Hematopoietic multipotent progenitor cell treated with erythropoietin and hydrocortisone succinate and interleukin-3 and kit ligand, for 8 days (in vitro differentiated cells): ENCODE data around the gene MAML2.

Source experiments
- DNase-seq: peaks from one replicate; pipeline ENCODE4 v3.0.0-alpha.2; 2015

Gene MAML2

DNA sequence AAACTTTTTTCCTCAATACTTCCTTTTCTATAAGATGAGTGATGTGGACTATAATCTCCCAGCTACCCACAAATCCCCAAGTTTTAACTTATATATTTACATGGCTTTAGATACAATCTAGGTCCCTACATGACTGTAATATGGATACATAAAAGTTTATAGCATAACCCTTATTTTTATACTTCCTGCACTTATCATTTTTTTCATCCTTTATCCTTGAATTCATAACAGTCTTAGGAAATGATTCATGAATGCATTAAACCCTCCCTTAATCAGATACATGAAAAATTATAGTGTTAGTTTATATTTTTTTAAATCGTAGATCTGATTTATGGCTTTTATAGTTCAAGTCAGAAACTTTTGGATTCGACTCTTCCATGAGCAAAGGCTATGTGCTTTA, 195.8 kb downstream of the MAML2 start:
- no peak for DNase-seq

- DNase-seq = no peak
Observed at GRCh38 chr11:96146765-96147164, 196.2 kb downstream of the MAML2 start.

GRCh38 chr11:96145163-96145585, 197.8 kb downstream of the MAML2 start:
- no peak for DNase-seq

DNA sequence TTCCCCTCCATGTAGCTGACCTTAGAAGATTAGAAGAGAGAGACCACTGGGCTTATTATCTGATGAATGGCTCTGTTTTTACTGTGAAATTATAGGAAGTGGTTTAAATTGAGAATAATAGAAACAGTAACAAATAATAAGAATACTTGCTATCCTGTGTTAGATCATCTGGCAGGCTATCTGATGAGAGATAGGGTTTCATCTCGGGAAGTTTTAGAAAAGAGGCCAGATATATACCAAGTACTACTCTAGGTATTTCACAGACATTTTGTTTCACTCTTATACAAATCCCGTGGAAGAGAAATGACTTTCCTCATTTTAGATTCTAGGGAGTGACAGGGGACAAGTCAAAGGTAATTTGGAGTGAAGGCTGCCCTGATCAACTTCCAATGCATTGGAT, 198.4 kb downstream of the MAML2 start:
- DNase-seq = no peak

- no peak for DNase-seq
Observed at GRCh38 chr11:96143041-96143521, 199.9 kb downstream of the MAML2 start.

DNA sequence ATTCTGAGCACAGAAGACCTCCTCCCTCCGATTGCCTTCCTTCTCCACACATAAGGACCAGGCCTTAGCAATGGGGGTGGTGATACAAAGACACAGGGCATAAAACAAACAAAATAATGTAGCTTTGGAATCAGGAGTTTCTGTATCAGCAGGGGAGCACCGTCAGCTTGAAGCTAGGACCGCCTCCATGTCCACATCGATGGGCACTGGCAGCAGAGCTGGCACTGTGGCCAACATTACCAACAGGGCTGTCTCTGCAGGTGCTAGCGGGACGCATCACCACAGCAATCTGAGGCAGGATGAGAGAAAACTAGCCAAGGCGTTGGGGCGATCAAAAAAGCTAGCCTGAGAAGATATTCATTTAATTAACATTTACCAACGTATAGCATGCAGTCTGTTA, 201.4 kb downstream of the MAML2 start:
- DNase-seq = no peak

- no peak for DNase-seq
Observed at GRCh38 chr11:96139691-96140090, 203.3 kb downstream of the MAML2 start.

DNA sequence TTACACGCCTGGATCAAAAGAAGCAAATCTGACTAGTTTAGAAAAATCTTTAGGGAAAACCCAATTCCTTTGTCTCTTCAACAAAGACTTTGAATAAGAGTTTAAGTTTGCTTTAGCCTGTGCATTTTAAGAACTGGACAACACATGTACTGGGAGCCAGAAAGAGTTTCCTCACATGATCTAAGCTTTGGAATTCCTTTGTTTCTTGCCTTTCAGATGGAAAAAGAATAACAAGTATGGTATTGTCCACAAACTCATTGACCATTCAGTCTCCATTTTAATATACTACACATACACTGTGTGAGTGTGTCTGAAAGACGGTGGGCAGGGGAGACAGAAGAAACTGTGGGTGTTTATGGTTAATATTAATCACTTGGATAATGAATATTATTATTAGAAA, 205.6 kb downstream of the MAML2 start:
- DNase-seq = no peak

GRCh38 chr11:96136613-96137298, 206.2 kb downstream of the MAML2 start:
- DNase-seq = no peak

GRCh38 chr11:96134602-96135001, 208.4 kb downstream of the MAML2 start:
- no peak for DNase-seq

GRCh38 chr11:96132437-96132836, 210.6 kb downstream of the MAML2 start:
- DNase-seq = no peak

DNA sequence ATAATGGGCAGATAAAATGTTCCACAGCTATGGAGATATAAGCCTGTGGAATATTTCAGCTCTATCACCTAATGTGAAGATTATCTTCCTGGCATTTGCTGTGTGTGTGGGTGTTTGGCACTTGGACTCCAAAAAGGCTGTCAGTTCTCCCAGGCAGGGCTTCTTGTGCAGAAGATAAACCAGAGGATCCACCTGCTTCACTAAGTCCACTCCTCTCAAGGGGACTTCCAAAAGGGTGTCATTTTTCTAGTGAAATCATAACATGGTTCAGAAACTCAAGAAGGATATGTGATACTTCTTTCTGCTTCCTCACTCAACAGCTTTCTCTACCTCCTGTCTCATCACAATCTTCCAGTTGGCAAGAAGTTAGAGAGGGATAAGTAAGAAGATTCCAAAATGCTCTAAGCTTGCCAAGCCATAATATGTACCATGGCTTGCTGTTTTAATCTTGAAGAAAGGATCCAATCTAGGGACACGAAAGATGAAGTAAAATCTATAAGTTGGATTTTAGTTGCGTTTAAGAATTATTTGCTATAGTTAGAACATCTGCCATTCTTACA, 212.9 kb downstream of the MAML2 start:
- no peak for DNase-seq

DNA sequence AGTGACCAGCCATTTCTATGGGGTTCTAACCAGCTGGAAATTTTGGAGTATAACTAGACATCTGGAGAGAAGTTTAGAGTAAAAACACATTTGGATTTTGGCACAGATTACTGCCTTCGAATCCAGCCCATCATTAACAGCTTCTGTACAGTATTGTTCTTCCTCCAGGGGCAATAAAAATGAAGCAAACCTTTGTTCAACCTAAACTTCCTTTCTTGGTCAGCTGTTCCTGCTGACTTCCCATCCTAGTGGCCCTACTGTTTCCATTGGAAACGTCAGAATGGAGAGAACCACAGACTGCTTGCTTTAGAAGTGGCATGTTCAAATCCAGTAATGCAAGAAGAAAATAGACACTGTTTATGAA, 215.4 kb downstream of the MAML2 start:
- no peak for DNase-seq

DNA sequence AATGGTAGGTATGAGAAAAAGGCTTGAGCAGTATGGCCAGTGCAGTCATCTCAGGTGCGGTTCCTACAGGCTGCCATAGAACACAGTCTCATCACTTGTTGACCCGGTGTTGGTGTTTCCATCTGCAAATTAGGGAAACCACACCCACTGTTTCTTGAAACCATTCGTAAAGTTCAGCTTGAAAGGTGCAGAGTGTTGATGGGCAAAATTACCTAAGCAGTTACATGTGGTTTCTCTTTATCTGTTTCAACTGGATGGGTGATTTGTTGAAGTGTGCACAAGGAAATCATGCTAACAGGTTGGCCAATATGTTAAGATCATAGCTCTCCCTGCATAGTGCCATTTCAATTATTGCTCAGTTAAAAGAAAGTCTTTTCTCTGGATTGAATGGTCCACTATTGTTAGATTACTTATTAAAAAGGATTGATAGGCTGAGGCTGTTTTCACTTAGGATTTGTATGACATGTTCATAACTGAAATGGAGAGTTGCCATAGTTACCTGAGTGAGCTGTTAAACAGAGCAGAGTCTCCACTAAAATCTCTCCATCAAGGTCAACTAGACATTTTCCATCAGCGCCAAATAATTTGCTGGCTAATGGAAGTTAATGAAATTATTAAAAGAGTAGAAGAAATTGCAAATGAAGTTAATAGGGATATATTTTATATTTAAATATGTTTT, 215.9 kb downstream of the MAML2 start:
- no peak for DNase-seq

DNA sequence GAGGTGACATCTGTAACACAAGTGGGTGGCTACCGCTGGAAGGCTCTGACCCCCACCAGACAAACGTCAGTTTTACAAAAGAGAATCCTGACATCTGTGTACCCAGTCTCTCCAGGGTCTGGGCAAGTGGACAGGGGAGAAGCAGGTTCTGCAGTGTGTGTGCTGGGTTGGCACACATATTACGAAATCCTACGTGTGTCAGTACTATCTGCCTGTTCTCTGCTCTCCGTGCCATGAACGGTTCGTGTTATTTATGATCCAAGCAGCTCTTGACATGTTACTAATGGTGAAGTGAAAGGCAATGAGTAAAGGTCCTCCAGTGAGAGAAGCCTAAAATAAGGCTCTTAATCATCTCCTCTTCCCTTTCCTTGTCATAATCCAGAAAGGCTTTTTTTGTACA, 217.6 kb downstream of the MAML2 start:
- DNase-seq = no peak

DNA sequence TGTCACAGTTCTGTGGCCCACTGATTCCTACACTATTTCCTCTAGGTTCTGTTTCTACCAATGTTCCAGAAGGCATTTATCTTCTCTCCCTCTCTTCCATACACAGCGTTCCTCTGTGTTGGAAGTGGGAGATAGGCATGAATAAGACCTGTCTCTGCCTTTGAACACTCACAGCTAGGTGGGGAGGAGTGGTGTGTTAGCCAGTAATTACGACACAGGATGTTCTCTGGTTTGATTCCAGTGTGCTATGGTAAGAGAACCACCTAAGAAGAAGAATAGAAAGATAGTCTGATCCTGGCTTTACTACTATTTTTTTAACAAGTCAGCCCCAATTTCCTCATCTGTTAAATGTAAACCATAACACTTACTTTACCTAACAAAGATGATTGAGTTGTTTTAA, 218.8 kb downstream of the MAML2 start:
- no peak for DNase-seq

- no peak for DNase-seq
Observed at GRCh38 chr11:96123301-96123700, 219.7 kb downstream of the MAML2 start.

DNA sequence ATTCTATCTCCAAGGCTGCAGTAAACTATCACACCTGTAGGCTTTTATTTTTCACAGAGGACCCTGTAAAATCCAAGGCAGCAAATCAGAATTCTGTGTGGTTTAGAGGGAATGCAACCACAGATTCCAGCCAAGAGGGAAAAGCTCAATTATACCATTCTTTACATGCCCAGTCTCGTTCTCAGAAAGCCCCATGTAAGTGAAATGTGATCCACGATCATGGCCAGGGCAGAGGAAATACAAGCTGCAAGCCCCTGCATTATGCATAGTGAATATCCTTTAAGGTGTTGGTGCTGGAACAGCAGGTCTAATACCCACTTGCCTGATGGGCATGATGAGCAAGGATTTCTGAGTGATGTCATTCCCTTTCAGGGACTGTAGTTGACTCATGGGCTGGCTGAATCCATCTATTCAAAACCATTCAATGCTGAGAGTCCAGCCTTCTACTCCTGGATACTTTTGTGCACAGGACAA, 220.4 kb downstream of the MAML2 start:
- no peak for DNase-seq

DNA sequence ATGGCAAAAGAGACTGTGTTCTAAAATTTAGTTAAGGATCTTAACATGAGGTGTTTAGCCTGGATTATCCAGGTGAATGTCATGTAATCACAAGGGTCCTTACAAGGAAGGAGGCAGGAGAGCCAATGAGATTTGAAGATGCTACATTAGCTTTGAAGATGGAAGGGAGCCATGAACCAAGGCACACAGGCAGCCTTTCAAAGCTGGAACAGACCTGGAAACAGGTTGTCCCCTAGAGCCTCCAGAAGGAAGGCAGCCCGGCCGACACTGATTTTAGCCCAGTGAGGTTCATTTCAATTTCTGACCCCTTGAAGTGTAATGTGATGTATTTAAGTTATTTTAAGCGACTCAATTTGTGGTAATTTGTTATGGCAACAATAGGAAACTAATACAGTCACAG, 223.8 kb downstream of the MAML2 start:
- no peak for DNase-seq

DNA sequence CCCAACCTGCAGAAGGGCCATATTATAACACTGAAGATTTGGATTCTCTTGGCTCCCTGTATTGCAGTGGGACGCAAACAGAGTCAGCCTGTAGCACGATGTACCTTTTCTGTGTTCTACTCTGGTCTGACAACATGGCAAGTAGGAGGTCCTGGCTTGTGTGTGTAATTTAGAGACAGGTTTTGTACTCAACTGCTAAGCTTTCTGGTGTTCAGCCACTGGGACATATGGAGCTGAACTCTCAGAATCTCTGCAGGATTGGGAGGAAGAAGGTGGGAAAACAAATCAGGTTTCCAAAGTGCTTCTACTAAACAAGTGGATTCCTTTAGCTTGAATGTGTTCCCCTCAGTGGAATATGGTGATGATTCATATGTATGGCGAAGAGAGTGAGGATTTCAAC, 226.6 kb downstream of the MAML2 start:
- DNase-seq = no peak

GRCh38 chr11:96114178-96115064, 228.6 kb downstream of the MAML2 start:
- DNase-seq = no peak

GRCh38 chr11:96113193-96113681, 229.8 kb downstream of the MAML2 start:
- no peak for DNase-seq
